Measurements from ENCODE around the gene STXBP5. TPM values are rescaled to one million over a fixed set of nuclear protein-coding genes. Genes with fewer than 3 reads are reported as not detected.

The STXBP5 gene
- total RNA-seq, 2 donors from 2014 or later: 22.2 to 27.3 TPM

DNA sequence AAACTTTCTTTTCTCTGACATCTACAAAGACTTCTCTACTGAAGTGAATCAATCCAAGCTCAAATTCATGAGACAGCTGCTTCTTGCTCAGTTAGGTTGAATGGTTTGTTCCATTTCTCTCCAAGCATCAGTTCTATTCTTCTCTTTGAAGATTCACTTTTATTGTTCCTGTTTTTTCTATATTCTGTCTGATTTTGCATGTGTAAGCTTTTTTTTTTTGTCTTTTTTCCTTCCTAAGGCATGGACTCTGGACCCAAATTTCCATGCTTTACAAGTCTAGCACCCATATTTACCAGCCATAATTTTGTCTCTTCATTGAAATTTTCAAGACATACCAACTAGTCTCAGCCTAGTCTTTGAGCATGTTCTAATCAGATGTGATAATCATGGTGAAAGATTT lies 25.9 kb upstream of the STXBP5 start:
- DNase-seq (ENCODE audit: low spot score) (no peak), ATAC-seq (ENCODE audit: insufficient number of reproducible peaks, low FRiP score, low read depth) (no peak)
- Histone ChIP-seq H3K27me3 (replicated peaks; ENCODE audit: insufficient read depth) (no peaks in the 10 kb centered on the region), H3K4me1 (ENCODE audit: control insufficient read depth in 1 of 2, low read depth in 2 of 2) (no peaks in the 10 kb centered on the region), H3K36me3 (no peaks in the 10 kb centered on the region), H3K27ac (no peak overlapping the region), H3K4me3 (no peak overlapping the region), H3K9me3 (no peaks in the 10 kb centered on the region)
- TF ChIP-seq, protein P1, sequence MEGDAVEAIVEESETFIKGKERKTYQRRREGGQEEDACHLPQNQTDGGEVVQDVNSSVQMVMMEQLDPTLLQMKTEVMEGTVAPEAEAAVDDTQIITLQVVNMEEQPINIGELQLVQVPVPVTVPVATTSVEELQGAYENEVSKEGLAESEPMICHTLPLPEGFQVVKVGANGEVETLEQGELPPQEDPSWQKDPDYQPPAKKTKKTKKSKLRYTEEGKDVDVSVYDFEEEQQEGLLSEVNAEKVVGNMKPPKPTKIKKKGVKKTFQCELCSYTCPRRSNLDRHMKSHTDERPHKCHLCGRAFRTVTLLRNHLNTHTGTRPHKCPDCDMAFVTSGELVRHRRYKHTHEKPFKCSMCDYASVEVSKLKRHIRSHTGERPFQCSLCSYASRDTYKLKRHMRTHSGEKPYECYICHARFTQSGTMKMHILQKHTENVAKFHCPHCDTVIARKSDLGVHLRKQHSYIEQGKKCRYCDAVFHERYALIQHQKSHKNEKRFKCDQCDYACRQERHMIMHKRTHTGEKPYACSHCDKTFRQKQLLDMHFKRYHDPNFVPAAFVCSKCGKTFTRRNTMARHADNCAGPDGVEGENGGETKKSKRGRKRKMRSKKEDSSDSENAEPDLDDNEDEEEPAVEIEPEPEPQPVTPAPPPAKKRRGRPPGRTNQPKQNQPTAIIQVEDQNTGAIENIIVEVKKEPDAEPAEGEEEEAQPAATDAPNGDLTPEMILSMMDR (IDR thresholded peaks at IDR 0.05): no peak

DNA sequence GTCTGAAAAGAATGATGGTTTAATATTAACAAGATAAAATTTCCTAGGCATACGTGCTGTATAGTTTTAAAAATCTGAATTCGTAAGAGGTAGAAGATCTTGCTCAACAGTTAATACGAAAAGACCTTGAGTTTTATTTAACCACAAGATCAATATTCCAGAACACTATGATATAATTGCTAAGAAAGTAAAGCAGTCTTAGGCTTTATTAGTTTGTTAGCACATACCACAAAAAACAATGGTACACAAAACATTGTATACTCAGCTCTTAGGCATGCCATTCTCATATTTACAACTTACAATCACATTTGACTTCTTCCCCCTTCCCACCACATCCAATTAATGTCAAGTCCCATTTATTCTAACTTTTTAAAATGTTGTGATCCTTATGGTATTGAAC lies 24.4 kb upstream of the STXBP5 start:
- Histone ChIP-seq H3K4me1 (ENCODE audit: control insufficient read depth in 1 of 2, low read depth in 2 of 2) (no peaks in the 10 kb centered on the region), H3K9me3 (no peaks in the 10 kb centered on the region)
- ATAC-seq (ENCODE audit: insufficient number of reproducible peaks, low FRiP score, low read depth): no peak

DNA sequence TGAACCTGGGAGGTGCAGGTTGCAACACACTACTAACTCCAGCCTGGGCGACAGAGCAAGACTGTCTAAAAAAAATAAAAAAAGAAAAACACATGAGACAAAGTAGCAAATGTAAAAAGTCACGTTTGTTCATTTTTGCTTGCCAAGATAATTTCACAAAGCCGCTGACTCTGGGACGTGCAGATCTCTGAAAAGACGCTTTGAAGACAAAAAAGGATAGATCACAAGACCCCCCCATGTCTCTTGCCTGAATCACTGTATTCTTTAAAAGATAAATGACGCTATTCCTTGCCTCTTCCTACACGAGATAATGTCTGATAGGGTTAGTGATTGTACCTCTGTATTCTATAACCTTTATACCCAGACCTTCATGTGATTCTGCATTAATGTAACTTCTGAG lies 23.3 kb upstream of the STXBP5 start:
- ATAC-seq (ENCODE audit: insufficient number of reproducible peaks, low FRiP score, low read depth) (no peak), DNase-seq (ENCODE audit: low spot score) (no peak)
- Histone ChIP-seq H3K27me3 (replicated peaks; ENCODE audit: insufficient read depth) (no peaks in the 10 kb centered on the region), H3K36me3 (no peaks in the 10 kb centered on the region), H3K4me3 (no peak overlapping the region), H3K9me3 (no peaks in the 10 kb centered on the region), H3K4me1 (ENCODE audit: control insufficient read depth in 1 of 2, low read depth in 2 of 2) (no peaks in the 10 kb centered on the region), H3K27ac (no peak overlapping the region)
- TF ChIP-seq, protein P1 (IDR thresholded peaks at IDR 0.05): no peak

More for the DNA sequence above, 24.4 kb upstream of the STXBP5 start:
- Histone ChIP-seq H3K27me3 (replicated peaks; ENCODE audit: insufficient read depth) (no peaks in the 10 kb centered on the region), H3K36me3 (no peaks in the 10 kb centered on the region), H3K4me3 (no peak overlapping the region), H3K27ac (no peak overlapping the region)
- DNase-seq (ENCODE audit: low spot score): no peak
- TF ChIP-seq, protein P1 (IDR thresholded peaks at IDR 0.05): no peak

DNA sequence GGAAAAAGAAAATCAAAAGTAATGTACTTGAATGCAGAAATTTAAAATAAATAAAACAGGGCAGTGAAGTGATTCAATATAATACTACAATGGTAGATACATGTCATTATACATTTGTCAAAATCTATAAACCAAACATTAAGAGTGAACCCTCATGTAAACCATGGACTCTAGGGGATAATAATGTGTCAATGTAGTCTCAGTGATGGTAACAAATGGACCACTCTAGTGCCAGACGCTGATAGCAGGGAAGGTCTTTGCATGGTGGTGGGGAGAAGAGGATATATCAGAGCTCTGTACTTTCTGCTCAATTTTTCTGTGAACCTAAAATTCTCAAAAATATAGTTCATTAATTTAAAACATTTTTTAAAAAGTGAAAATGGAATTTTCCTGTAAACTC lies 19.8 kb upstream of the STXBP5 start:
- no peak overlapping the region for H3K27ac ChIP-seq
- H3K27me3 ChIP-seq (replicated peaks; ENCODE audit: insufficient read depth): no peaks in the 10 kb centered on the region
- H3K9me3 ChIP-seq: no peaks in the 10 kb centered on the region
- H3K4me1 ChIP-seq (ENCODE audit: control insufficient read depth in 1 of 2, low read depth in 2 of 2): no peaks in the 10 kb centered on the region
- ATAC-seq (ENCODE audit: insufficient number of reproducible peaks, low FRiP score, low read depth) (no peak), DNase-seq (ENCODE audit: low spot score) (no peak)
- TF ChIP-seq, protein P1 (IDR thresholded peaks at IDR 0.05): no peak
- H3K4me3 ChIP-seq: no peak overlapping the region
- H3K36me3 ChIP-seq: no peaks in the 10 kb centered on the region

DNA sequence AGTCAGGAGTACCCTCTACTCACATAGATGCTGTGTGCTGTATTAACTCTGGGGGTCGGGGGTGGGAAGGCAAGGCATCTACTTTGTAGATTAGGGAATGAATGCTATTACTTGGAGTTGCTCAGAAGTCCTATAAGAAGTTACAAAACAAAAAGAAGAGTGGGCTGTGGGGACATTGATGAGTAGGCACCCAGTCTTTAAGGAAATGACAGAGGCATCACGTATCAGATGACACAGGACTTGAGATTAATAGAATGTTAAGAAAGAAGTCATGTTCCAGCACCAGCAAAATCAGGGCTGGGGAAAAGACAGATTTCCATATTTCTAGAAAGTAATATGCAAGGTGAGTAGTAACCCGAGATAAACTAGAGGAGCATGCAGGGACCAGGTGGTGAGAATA lies 19.0 kb upstream of the STXBP5 start:
- Histone ChIP-seq H3K27ac (no peak overlapping the region), H3K36me3 (no peaks in the 10 kb centered on the region), H3K27me3 (replicated peaks; ENCODE audit: insufficient read depth) (no peaks in the 10 kb centered on the region), H3K4me1 (ENCODE audit: control insufficient read depth in 1 of 2, low read depth in 2 of 2) (no peaks in the 10 kb centered on the region), H3K9me3 (no peaks in the 10 kb centered on the region), H3K4me3 (no peak overlapping the region)
- DNase-seq (ENCODE audit: low spot score): no peak
- TF ChIP-seq, protein P1 (IDR thresholded peaks at IDR 0.05): no peak
- no peak for ATAC-seq (ENCODE audit: insufficient number of reproducible peaks, low FRiP score, low read depth)
